Prostate gland (tissue), 2 donors: ENCODE data around the gene TTC14.
"Not testable (repeated sequence)": the region's sequence is repeated elsewhere in the genome, so short reads cannot be mapped to it uniquely, and the experiment has no call there.

Source experiments
- POLR2A ChIP-seq: fragments of 450-650 bp; IDR thresholded peaks from one replicate; pipeline ENCODE4 v1.6.1; 2016; ENCODE audit warnings: antibody characterized with exemption, mild to moderate bottlenecking
- POLR2AphosphoS5 ChIP-seq: sonication (generic); formaldehyde crosslinking; IDR thresholded peaks from one replicate; pipeline ENCODE4 v1.6.1; 2017; ENCODE audit warnings: antibody characterized with exemption
- TF ChIP-seq, protein P1 (sequence below), 4 experiments: fragments of 200-600 bp in 2 of 4; fragments of 450-650 bp in 2 of 4; sonication (generic) in 2 of 4; IDR thresholded peaks; 1 replicate in 3 of 4; 2 replicates in 1 of 4; pipeline ENCODE4 v1.5.1; 2016 to 2019; ENCODE audit warnings: antibody characterized with exemption in 4 of 4, mild to moderate bottlenecking in 2 of 4, moderate library complexity in 2 of 4

DNA sequence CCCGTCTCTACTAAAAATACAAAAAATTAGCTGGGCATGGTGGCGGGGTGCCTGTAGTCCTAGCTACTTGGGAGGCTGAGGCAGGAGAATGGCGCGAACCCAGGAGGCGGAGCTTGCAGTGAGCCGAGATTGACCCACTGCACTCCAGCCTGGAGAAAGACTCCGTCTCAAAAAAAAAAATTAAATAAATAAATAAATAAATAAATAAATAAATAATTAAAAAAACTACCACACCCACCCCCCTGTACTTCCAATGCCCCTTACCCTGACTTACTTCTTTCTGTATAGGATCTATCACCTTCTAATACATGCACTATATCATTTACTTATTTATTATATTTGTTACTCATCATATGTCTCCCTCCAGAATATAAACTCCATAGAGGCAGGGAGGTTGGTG is 8.3 kb upstream of the TTC14 start:
- TF ChIP-seq, protein P1, sequence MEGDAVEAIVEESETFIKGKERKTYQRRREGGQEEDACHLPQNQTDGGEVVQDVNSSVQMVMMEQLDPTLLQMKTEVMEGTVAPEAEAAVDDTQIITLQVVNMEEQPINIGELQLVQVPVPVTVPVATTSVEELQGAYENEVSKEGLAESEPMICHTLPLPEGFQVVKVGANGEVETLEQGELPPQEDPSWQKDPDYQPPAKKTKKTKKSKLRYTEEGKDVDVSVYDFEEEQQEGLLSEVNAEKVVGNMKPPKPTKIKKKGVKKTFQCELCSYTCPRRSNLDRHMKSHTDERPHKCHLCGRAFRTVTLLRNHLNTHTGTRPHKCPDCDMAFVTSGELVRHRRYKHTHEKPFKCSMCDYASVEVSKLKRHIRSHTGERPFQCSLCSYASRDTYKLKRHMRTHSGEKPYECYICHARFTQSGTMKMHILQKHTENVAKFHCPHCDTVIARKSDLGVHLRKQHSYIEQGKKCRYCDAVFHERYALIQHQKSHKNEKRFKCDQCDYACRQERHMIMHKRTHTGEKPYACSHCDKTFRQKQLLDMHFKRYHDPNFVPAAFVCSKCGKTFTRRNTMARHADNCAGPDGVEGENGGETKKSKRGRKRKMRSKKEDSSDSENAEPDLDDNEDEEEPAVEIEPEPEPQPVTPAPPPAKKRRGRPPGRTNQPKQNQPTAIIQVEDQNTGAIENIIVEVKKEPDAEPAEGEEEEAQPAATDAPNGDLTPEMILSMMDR (IDR thresholded peaks at IDR 0.05): not testable (repeated sequence)
- TF ChIP-seq POLR2A, POLR2AphosphoS5: not testable (repeated sequence)
